K562 (cell line): Measurements from ENCODE around the gene NPR2. TPM values are rescaled to one million over a fixed set of nuclear protein-coding genes. Genes with fewer than 3 reads are reported as not detected.

Experiments used
- ATAC-seq: fragments of 200-7000 bp; cut with Tn5 transposase; 3 replicates; pipeline ENCODE4 v1.9.1; 2020; ENCODE audit warnings: moderate library complexity
- BruUV-seq: library from RNA; stranded (reverse); fragments of 400-500 nt; replicated peaks from 2 replicates; lab custom pipeline; 2021; lab: Mats Ljungman, UMichigan
- CTCF ChIA-PET: fragments of 300-600 bp; formaldehyde crosslinking; extraction: SDS; loops from one replicate; lab custom pipeline; 2021; ENCODE audit warnings: low intra/inter-chr PET ratio; lab: Yijun Ruan, JAX
- POLR2A ChIA-PET: fragments of 300-600, 350-650 bp; sonication (Branson Sonifier 250); formaldehyde crosslinking; extraction: SDS; loops from one replicate; lab custom pipeline; 2021; ENCODE audit warnings: antibody characterized with exemption, inconsistent platforms; lab: Yijun Ruan, JAX
- DNase-seq, 4 experiments: peaks; one replicate each; pipeline versions ENCODE4 v3.0.0 to v3.0.0-alpha.2; 2011 to 2018; ENCODE audit warnings: low spot score in 3 of 4, mixed read lengths in 3 of 4; ENCODE audit errors: extremely low read depth in 1 of 4
- FAIRE-seq: peaks from 2 replicates; lab custom pipeline; 2011; peaks lifted over from hg19 to GRCh38; lab: Jason Lieb, UNC
- H2AFZ ChIP-seq: 2 replicates; pipeline ENCODE4 v1.6.0; 2011; ENCODE audit warnings: low read depth, low read length, control low read depth, inconsistent platforms
- H3K27ac ChIP-seq: fragments of 200-600 bp; 3 replicates; pipeline ENCODE4 v1.8.0; 2011; ENCODE audit warnings: low read depth, mild to moderate bottlenecking, control low read depth, inconsistent platforms, low read length, moderate library complexity, mixed read lengths; ENCODE audit errors: extremely low read depth
- H3K27me3 ChIP-seq, 2 experiments: fragments of 300-600 bp in 1 of 2; 2 replicates in 1 of 2; 3 replicates in 1 of 2; pipeline versions ENCODE4 v1.6.0 to v1.8.0; 2011; ENCODE audit warnings: inconsistent platforms in 2 of 2, low read length in 2 of 2, mild to moderate bottlenecking in 1 of 2, mixed read lengths in 1 of 2, moderate library complexity in 1 of 2; ENCODE audit not compliant: control insufficient read depth in 2 of 2, insufficient read depth in 2 of 2
- H3K36me3 ChIP-seq: fragments of 300-600 bp; 3 replicates; pipeline ENCODE4 v1.8.0; 2011; ENCODE audit warnings: mild to moderate bottlenecking, low read length, inconsistent platforms; ENCODE audit not compliant: control insufficient read depth, insufficient read depth
- H3K4me1 ChIP-seq, 2 experiments: fragments of 200-600 bp in 1 of 2; replicated peaks in 1 of 2; 2 replicates in 1 of 2; 3 replicates in 1 of 2; pipeline versions ENCODE4 v1.5.1 to v1.8.0; 2011; ENCODE audit warnings: inconsistent platforms in 2 of 2, low read length in 2 of 2, mild to moderate bottlenecking in 1 of 2, mixed read lengths in 1 of 2, moderate library complexity in 1 of 2; ENCODE audit not compliant: control insufficient read depth in 2 of 2, insufficient read depth in 2 of 2
- H3K4me2 ChIP-seq: 2 replicates; pipeline ENCODE4 v1.6.1; 2011; ENCODE audit warnings: low read length, control low read depth, inconsistent platforms, mixed read lengths; ENCODE audit not compliant: insufficient read depth
- H3K4me3 ChIP-seq: fragments of 200-600 bp; sonication (generic), shearing (Covaris generic); 2 replicates; pipeline ENCODE4 v1.5.1; 2016; ENCODE audit warnings: control low read depth, inconsistent platforms
- H3K79me2 ChIP-seq: fragments of 200-600 bp; 3 replicates; pipeline ENCODE4 v1.8.0; 2011; ENCODE audit warnings: low read length, inconsistent platforms; ENCODE audit not compliant: control insufficient read depth, insufficient read depth
- H3K9ac ChIP-seq, 2 experiments: 2 replicates each; pipeline versions ENCODE4 v1.6.0 to v1.6.1; 2011; ENCODE audit warnings: low read depth in 2 of 2, low read length in 2 of 2, control low read depth in 1 of 2, inconsistent platforms in 1 of 2, mild to moderate bottlenecking in 1 of 2, mixed read lengths in 1 of 2; ENCODE audit not compliant: insufficient read depth in 1 of 2
- H3K9me1 ChIP-seq: one replicate; pipeline ENCODE4 v1.6.0; 2011; ENCODE audit warnings: inconsistent platforms, mild to moderate bottlenecking, low read length, moderate library complexity; ENCODE audit not compliant: control insufficient read depth, insufficient read depth
- H3K9me3 ChIP-seq: replicated peaks from 2 replicates; pipeline ENCODE4 v1.5.1; 2011; ENCODE audit warnings: low read depth, low read length, inconsistent platforms; ENCODE audit not compliant: control insufficient read depth, insufficient read depth
- H4K20me1 ChIP-seq: replicated peaks from 2 replicates; pipeline ENCODE4 v1.6.1; 2011; ENCODE audit warnings: low read length, inconsistent platforms, mixed read lengths; ENCODE audit not compliant: control insufficient read depth, insufficient read depth
- CXXC5 ChIP-seq: fragments of 250-450 bp; sonication (Bioruptor Pico); IDR thresholded peaks from 2 replicates; pipeline ENCODE4 v1.8.0; 2022; ENCODE audit warnings: inconsistent platforms, mild to moderate bottlenecking, moderate library complexity
- EGR1 ChIP-seq: fragments of 450-650 bp; conservative IDR thresholded peaks from 2 replicates; pipeline ENCODE4 v1.6.1; 2017; ENCODE audit warnings: mild to moderate bottlenecking
- HDAC6 ChIP-seq: IDR thresholded peaks from 2 replicates; pipeline ENCODE4 v1.6.1; 2012; ENCODE audit warnings: low read depth, mild to moderate bottlenecking, control low read depth, inconsistent platforms, low read length, moderate library complexity
- RFX1 ChIP-seq: fragments of 450-650 bp; IDR thresholded peaks from 2 replicates; pipeline ENCODE4 v1.6.1; 2016; ENCODE audit warnings: mild to moderate bottlenecking, moderate library complexity
- ZFP36 ChIP-seq: fragments of 150-350 bp; IDR thresholded peaks from 2 replicates; pipeline ENCODE4 v1.6.1; 2018; ENCODE audit warnings: low read length, low read depth; ENCODE audit not compliant: partially characterized antibody
- ZNF57 ChIP-seq: fragments of 450-650 bp; formaldehyde crosslinking; IDR thresholded peaks from 2 replicates; pipeline ENCODE4 v1.4.0; 2020; ENCODE audit warnings: mild to moderate bottlenecking, moderate library complexity
- ZNF75A ChIP-seq: fragments of 450-650 bp; formaldehyde crosslinking; IDR thresholded peaks from 2 replicates; pipeline ENCODE4 v1.4.0; 2020; ENCODE audit warnings: mild to moderate bottlenecking
- WGBS: fragments of 100-300 bp; shearing (Covaris generic); methylation state at CpG from one replicate; pipeline ENCODE4 v1.1.6; 2016; ENCODE audit warnings: low coverage, mixed read lengths; ENCODE audit not compliant: insufficient coverage; ENCODE audit errors: missing lambda C conversion rate; 5-methylcytosine and 5-hydroxymethylcytosine counted together
- in situ Hi-C: fragments of 300-500 bp; cut with MboI; formaldehyde crosslinking; loops from 4 replicates; pipeline ENCODE4 v1.15.0; 2018; ENCODE audit warnings: inconsistent platforms, mixed read lengths
- intact Hi-C: fragments of 100-400 bp; cut with micrococcal nuclease; formaldehyde crosslinking; loops from 2 replicates; pipeline ENCODE4 v1.14.2; 2022
- polyA plus RNA-seq, 8 experiments: library from polyadenylated mRNA; depleted of rRNA in 4 of 8; stranded (reverse) in 5 of 8; unstranded in 3 of 8; fragments of >200 nt; fragmentation: Nextera tagmentation in 2 of 8; fragmentation: Illumina TruSeq in 1 of 8; extraction: Ambion mirVana in 2 of 8; extraction: Trizol in 1 of 8; gene quantifications; 2 replicates each; pipeline versions ENCODE4 v1.2.1 to v1.2.3, GENCODE V29; 2011 to 2014; ENCODE audit warnings: inconsistent platforms in 1 of 8, missing spikeins in 1 of 8
- total RNA-seq, 7 experiments: library from RNA; depleted of rRNA in 6 of 7; stranded (reverse); fragments of >200 nt in 6 of 7; fragmentation: Illumina TruSeq in 2 of 7; extraction: Trizol in 2 of 7; gene quantifications; 2 replicates each; pipeline versions ENCODE4 v1.2.1 to v1.2.3, GENCODE V29; 2011 to 2021; ENCODE audit warnings: low replicate concordance in 1 of 7
- TF ChIP-seq, protein P1 (sequence below), 2 experiments: fragments of 450-650 bp in 1 of 2; sonication (generic) in 1 of 2; formaldehyde crosslinking; conservative IDR thresholded peaks; 2 replicates each; pipeline versions ENCODE4 v1.4.0 to v1.8.1; 2020 to 2022; ENCODE audit warnings: mild to moderate bottlenecking in 1 of 2, missing genetic modification reagents in 1 of 2

The NPR2 gene
- total and polyA plus RNA-seq, 9 of the 15 experiments (the other 6 are each of a cell fraction or from before 2014, with no cell fraction given): 2.4 to 12.9 (median 6.0) TPM

DNA sequence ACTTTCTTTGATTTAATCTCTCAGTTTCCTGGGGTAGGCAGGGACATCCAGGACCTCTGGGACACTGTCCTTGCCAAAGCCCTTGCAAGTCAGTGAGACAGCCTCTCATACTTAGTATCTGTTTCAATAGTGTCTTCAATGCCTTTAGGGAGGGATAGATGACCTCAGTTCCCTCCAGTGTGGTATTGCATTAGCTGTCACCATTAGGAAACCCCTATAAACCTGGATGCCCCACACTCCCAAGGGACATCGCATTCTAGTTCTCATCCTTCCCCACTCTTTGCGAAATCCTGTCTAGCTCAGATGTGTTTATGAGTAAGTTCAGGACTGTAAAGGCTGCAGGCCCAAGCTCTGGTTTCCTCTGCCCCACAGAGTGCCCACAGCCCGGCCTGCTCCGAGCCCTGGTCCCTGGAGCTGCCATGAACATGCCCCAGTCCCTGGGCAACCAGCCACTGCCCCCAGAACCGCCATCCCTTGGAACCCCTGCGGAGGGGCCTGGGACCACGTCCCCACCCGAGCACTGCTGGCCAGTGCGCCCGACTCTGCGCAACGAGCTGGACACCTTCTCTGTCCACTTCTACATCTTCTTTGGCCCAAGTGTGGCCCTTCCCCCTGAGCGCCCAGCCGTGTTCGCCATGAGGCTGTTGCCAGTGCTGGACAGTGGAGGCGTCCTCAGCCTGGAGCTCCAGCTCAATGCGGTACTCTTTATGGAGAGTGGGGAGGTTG lies 50.8 kb downstream of the NPR2 start:
- no peak overlapping the region for H3K4me3 ChIP-seq
- intact Hi-C loops: no loop called here
- in situ Hi-C loops: no loop called here
- WGBS: 18% methylated on average over 13 of the region's 17 CpGs
- no peak for ATAC-seq
- no peak for TF ChIP-seq ZNF57 (CRISPR knock-in tag)
- TF ChIP-seq, protein P1, sequence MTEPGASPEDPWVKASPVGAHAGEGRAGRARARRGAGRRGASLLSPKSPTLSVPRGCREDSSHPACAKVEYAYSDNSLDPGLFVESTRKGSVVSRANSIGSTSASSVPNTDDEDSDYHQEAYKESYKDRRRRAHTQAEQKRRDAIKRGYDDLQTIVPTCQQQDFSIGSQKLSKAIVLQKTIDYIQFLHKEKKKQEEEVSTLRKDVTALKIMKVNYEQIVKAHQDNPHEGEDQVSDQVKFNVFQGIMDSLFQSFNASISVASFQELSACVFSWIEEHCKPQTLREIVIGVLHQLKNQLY (CRISPR knock-in tag; conservative IDR thresholded peaks at IDR 0.05): no peak
- no peak for FAIRE-seq
- H3K79me2 ChIP-seq: no peaks in the 10 kb centered on the region
- H3K4me2 ChIP-seq: no peak overlapping the region
- H3K27me3 ChIP-seq: peaks cover 0 to 34% of the 10 kb centered on the region in 2 experiments; a peak in 4 of 5 replicates
- H3K4me1 ChIP-seq: peaks cover 0 to 11% of the 10 kb centered on the region in 2 experiments; a peak in 2 of 5 replicates
- H4K20me1 ChIP-seq: no peaks in the 10 kb centered on the region
- no TSS peak for BruUV-seq
- DNase-seq: no peak
- H3K9me1 ChIP-seq: no peaks in the 10 kb centered on the region
- no peak overlapping the region for H3K9ac ChIP-seq
- no peak overlapping the region for H3K27ac ChIP-seq
- H2AFZ ChIP-seq: no peak overlapping the region
- ChIA-PET POLR2A (interaction anchor here (0.8 to 1.0 kb wide), 2 partner anchors 9 to 20 kb away, joined by 3 to 6 read pairs; no protein-coding TSS in a partner anchor), CTCF (no interaction called here)
- H3K36me3 ChIP-seq: no peaks in the 10 kb centered on the region
- H3K9me3 ChIP-seq: no peaks in the 10 kb centered on the region

DNA sequence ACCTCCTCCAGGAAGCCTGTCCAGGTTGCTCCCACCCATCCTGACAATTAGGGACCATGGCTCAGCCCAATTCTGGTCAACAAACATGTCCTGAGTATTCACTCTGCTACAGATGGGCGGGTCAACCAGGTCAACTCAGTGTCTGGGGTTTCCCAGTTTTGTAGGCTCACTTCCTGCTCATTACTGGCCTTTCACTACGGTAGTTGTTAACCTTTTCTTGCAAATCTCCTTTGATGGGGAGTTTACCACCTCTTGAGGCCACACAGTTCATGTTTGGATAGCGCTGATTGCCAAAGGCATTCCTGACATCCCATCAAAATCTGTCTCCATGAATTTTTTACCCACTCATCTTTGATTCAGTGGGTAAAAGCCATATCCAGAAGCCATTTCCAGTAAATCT lies 51.4 kb downstream of the NPR2 start:
- no peaks in the 10 kb centered on the region for H3K36me3 ChIP-seq
- H3K27ac ChIP-seq: no peak overlapping the region
- no peaks in the 10 kb centered on the region for H3K79me2 ChIP-seq
- H4K20me1 ChIP-seq: no peaks in the 10 kb centered on the region
- in situ Hi-C loops: no loop called here
- peaks cover 0 to 34% of the 10 kb centered on the region in 2 experiments; a peak in 4 of 5 replicates for H3K27me3 ChIP-seq
- H3K9me3 ChIP-seq: no peaks in the 10 kb centered on the region
- H3K4me1 ChIP-seq: peaks cover 0 to 11% of the 10 kb centered on the region in 2 experiments; a peak in 2 of 5 replicates
- H2AFZ ChIP-seq: no peak overlapping the region
- no peak for DNase-seq
- H3K9ac ChIP-seq: no peak overlapping the region
- no TSS peak for BruUV-seq
- no peak overlapping the region for H3K4me2 ChIP-seq
- intact Hi-C loops: no loop called here
- 16% methylated on average over 3 of the region's 3 CpGs for WGBS
- ATAC-seq: no peak
- TF ChIP-seq EGR1: no peak
- no peak for TF ChIP-seq ZNF75A (CRISPR knock-in tag)
- TF ChIP-seq CXXC5: no peak
- TF ChIP-seq RFX1: no peak
- TF ChIP-seq ZFP36: peak; percentile 41
- no peak for TF ChIP-seq HDAC6
- H3K9me1 ChIP-seq: no peaks in the 10 kb centered on the region
- H3K4me3 ChIP-seq: no peak overlapping the region
- ChIA-PET POLR2A (interaction anchor here (0.5 to 1.0 kb wide), 2 partner anchors 8 to 1535 kb away, joined by 4 to 6 read pairs; no protein-coding TSS in a partner anchor), CTCF (no interaction called here)
- no peak for FAIRE-seq
